HepG2 (cell line): Measurements from ENCODE around the gene COL4A2. TPM values are rescaled to one million over a fixed set of nuclear protein-coding genes. Genes with fewer than 3 reads are reported as not detected.

ENCODE experiments used
- ATAC-seq: fragments of 200-7000 bp; cut with Tn5 transposase; 3 replicates; pipeline ENCODE4 v1.9.1; 2020; ENCODE audit warnings: mild to moderate bottlenecking, moderate library complexity
- BruUV-seq: library from RNA; stranded (reverse); fragments of 400-500 nt; replicated peaks from 2 replicates; lab custom pipeline; 2021; lab: Mats Ljungman, UMichigan
- CTCF ChIA-PET: fragments of 300-600 bp; formaldehyde crosslinking; extraction: SDS; loops from one replicate; lab custom pipeline; 2021; ENCODE audit warnings: low total read pairs, inconsistent platforms, low intra/inter-chr PET ratio; lab: Yijun Ruan, JAX
- POLR2A ChIA-PET: fragments of 350-600 bp; sonication (Branson Sonifier 250); formaldehyde crosslinking; loops from one replicate; lab custom pipeline; 2020; ENCODE audit warnings: antibody characterized with exemption, inconsistent platforms; lab: Yijun Ruan, JAX
- DNase-seq: peaks from one replicate; pipeline ENCODE4 v3.0.0-alpha.2; 2015; ENCODE audit warnings: low spot score
- FAIRE-seq: peaks from 3 replicates; lab custom pipeline; 2011; peaks lifted over from hg19 to GRCh38; lab: Jason Lieb, UNC
- H2AFZ ChIP-seq: one replicate; pipeline ENCODE4 v1.6.1; 2011; ENCODE audit warnings: low read length, inconsistent platforms
- H3K27ac ChIP-seq: fragments of 300-600 bp; 3 replicates; pipeline ENCODE4 v1.8.0; 2011; ENCODE audit warnings: mixed run types, mild to moderate bottlenecking, mixed read lengths, low read length, inconsistent platforms; ENCODE audit not compliant: insufficient read depth; ENCODE audit errors: extremely low read length
- H3K27me3 ChIP-seq, 2 experiments: fragments of 200-600 bp in 1 of 2; 2 replicates in 1 of 2; 3 replicates in 1 of 2; pipeline versions ENCODE4 v1.6.0 to v1.8.0; 2011; ENCODE audit warnings: low read length in 2 of 2, mild to moderate bottlenecking in 2 of 2, moderate library complexity in 2 of 2, inconsistent platforms in 1 of 2; ENCODE audit not compliant: insufficient read depth in 2 of 2, control insufficient read depth in 1 of 2
- H3K36me3 ChIP-seq, 2 experiments: fragments of 200-600 bp in 1 of 2; replicated peaks in 1 of 2; 2 replicates in 1 of 2; 3 replicates in 1 of 2; pipeline versions ENCODE4 v1.5.1 to v1.8.0; 2011; ENCODE audit warnings: low read length in 2 of 2, inconsistent platforms in 1 of 2; ENCODE audit not compliant: insufficient read depth in 2 of 2, control insufficient read depth in 1 of 2
- H3K4me1 ChIP-seq: 2 replicates; pipeline ENCODE4 v1.5.1; 2012; ENCODE audit warnings: low read length, inconsistent platforms; ENCODE audit not compliant: insufficient read depth
- H3K4me2 ChIP-seq: 2 replicates; pipeline ENCODE4 v1.6.0; 2011; ENCODE audit warnings: low read depth, low read length, inconsistent platforms
- H3K4me3 ChIP-seq, 3 experiments: fragments of 200-600 bp in 1 of 3; sonication (generic), shearing (Covaris generic) in 1 of 3; replicated peaks in 1 of 3; 2 replicates each; pipeline ENCODE4 v1.5.1; 2011 to 2016; ENCODE audit warnings: low read length in 3 of 3, inconsistent platforms in 2 of 3, low read depth in 2 of 3, mild to moderate bottlenecking in 2 of 3, control low read depth in 1 of 3, mixed read lengths in 1 of 3; ENCODE audit not compliant: insufficient read depth in 1 of 3
- H3K79me2 ChIP-seq: one replicate; pipeline ENCODE4 v1.6.1; 2011; ENCODE audit warnings: low read length, inconsistent platforms; ENCODE audit not compliant: insufficient read depth
- H3K9ac ChIP-seq: 2 replicates; pipeline ENCODE4 v1.6.0; 2011; ENCODE audit warnings: mild to moderate bottlenecking, low read depth, low read length, inconsistent platforms; ENCODE audit not compliant: insufficient read depth
- H3K9me3 ChIP-seq: 2 replicates; pipeline ENCODE4 v1.5.1; 2012; ENCODE audit warnings: mild to moderate bottlenecking, low read length
- H4K20me1 ChIP-seq: 2 replicates; pipeline ENCODE4 v1.6.0; 2011; ENCODE audit warnings: inconsistent platforms, mild to moderate bottlenecking, low read length, moderate library complexity; ENCODE audit not compliant: insufficient read depth
- HMGXB4 ChIP-seq, 2 experiments: sonication (generic) in 1 of 2; formaldehyde crosslinking in 1 of 2; IDR thresholded peaks; 2 replicates each; pipeline versions ENCODE4 v1.4.0 to v1.6.1; 2018 to 2020; ENCODE audit warnings: missing genetic modification reagents in 2 of 2, borderline replicate concordance in 1 of 2, low read depth in 1 of 2, mild to moderate bottlenecking in 1 of 2, missing biosample characterization in 1 of 2
- HNRNPLL ChIP-seq: fragments of 200-400 bp; formaldehyde crosslinking; IDR thresholded peaks from 2 replicates; pipeline ENCODE4 v1.6.1; 2017; ENCODE audit warnings: mild to moderate bottlenecking, low read depth, low read length; ENCODE audit not compliant: poor library complexity, severe bottlenecking
- IRF2 ChIP-seq: IDR thresholded peaks from 2 replicates; pipeline ENCODE4 v1.6.1; 2018; ENCODE audit warnings: missing genetic modification reagents, missing compliant biosample characterization
- JUN ChIP-seq: sonication (generic); formaldehyde crosslinking; IDR thresholded peaks from 2 replicates; pipeline ENCODE4 v1.4.0; 2020; ENCODE audit warnings: mild to moderate bottlenecking, missing genetic modification reagents
- MAFG ChIP-seq: sonication (generic); formaldehyde crosslinking; IDR thresholded peaks from 2 replicates; pipeline ENCODE4 v1.5.1; 2020; ENCODE audit warnings: mild to moderate bottlenecking, missing genetic modification reagents
- MEIS2 ChIP-seq: sonication (generic); formaldehyde crosslinking; IDR thresholded peaks from 2 replicates; pipeline ENCODE4 v1.9.0; 2021; ENCODE audit warnings: mild to moderate bottlenecking, missing genetic modification reagents
- MXI1 ChIP-seq: IDR thresholded peaks from 3 replicates; pipeline ENCODE4 v1.6.1; 2012; ENCODE audit warnings: low read depth, low read length, inconsistent platforms, borderline replicate concordance
- NR2F2 ChIP-seq: IDR thresholded peaks from 2 replicates; pipeline ENCODE4 v1.6.1; 2012; ENCODE audit warnings: low read depth, inconsistent platforms, borderline replicate concordance
- ONECUT2 ChIP-seq: sonication (generic); formaldehyde crosslinking; IDR thresholded peaks from 2 replicates; pipeline ENCODE4 v1.4.0; 2020; ENCODE audit warnings: missing genetic modification reagents
- SMAD3 ChIP-seq: sonication (generic); formaldehyde crosslinking; IDR thresholded peaks from 2 replicates; pipeline ENCODE4 v1.4.0; 2020; ENCODE audit warnings: missing genetic modification reagents
- TBX3 ChIP-seq: fragments of 450-650 bp; IDR thresholded peaks from 2 replicates; pipeline ENCODE4 v1.6.1; 2017; ENCODE audit warnings: antibody characterized with exemption, mild to moderate bottlenecking, inconsistent platforms, borderline replicate concordance
- TCF7L2 ChIP-seq: IDR thresholded peaks from 2 replicates; pipeline ENCODE4 v1.6.1; 2011; ENCODE audit warnings: mild to moderate bottlenecking, low read depth, low read length, moderate library complexity
- TOPORS ChIP-seq: sonication (generic); formaldehyde crosslinking; IDR thresholded peaks from 2 replicates; pipeline ENCODE4 v1.8.0; 2023; ENCODE audit warnings: mild to moderate bottlenecking, missing genetic modification reagents
- ZNF205 ChIP-seq: IDR thresholded peaks from 2 replicates; pipeline ENCODE4 v1.6.1; 2018; ENCODE audit warnings: missing biosample characterization, missing genetic modification reagents
- ZNF468 ChIP-seq: sonication (generic); formaldehyde crosslinking; IDR thresholded peaks from 2 replicates; pipeline ENCODE4 v1.8.0; 2022; ENCODE audit warnings: mild to moderate bottlenecking, moderate library complexity, missing genetic modification reagents
- ZNF543 ChIP-seq: sonication (generic); formaldehyde crosslinking; IDR thresholded peaks from 2 replicates; pipeline ENCODE4 v1.4.0; 2020; ENCODE audit warnings: mild to moderate bottlenecking, missing genetic modification reagents
- ZNF609 ChIP-seq: sonication (generic); formaldehyde crosslinking; IDR thresholded peaks from 2 replicates; pipeline ENCODE4 v1.4.0; 2020; ENCODE audit warnings: mild to moderate bottlenecking, missing genetic modification reagents, borderline replicate concordance
- ZNF709 ChIP-seq: sonication (generic); formaldehyde crosslinking; IDR thresholded peaks from 2 replicates; pipeline ENCODE4 v1.5.0; 2020; ENCODE audit warnings: mild to moderate bottlenecking, missing genetic modification reagents
- ZSCAN5A ChIP-seq: sonication (generic); formaldehyde crosslinking; IDR thresholded peaks from 2 replicates; pipeline ENCODE4 v1.8.0; 2022; ENCODE audit warnings: mild to moderate bottlenecking, missing genetic modification reagents, borderline replicate concordance
- WGBS: methylation state at CpG from one replicate; pipeline ENCODE4 v1.1.6; 2017; ENCODE audit warnings: low lambda C conversion rate; 5-methylcytosine and 5-hydroxymethylcytosine counted together
- in situ Hi-C: cut with HindIII; loops from 2 replicates; pipeline ENCODE4 v1.10.0; 2017; ENCODE audit warnings: low pct_unique_long_range_greater_than_20kb; ENCODE audit not compliant: extremely low pct_ligation_motif_present
- intact Hi-C: fragments of 100-400 bp; cut with micrococcal nuclease; formaldehyde crosslinking; loops from one replicate; pipeline ENCODE4 v1.10.0; 2022; ENCODE audit not compliant: unreplicated experiment
- polyA plus RNA-seq, 8 experiments: library from polyadenylated mRNA; depleted of rRNA in 3 of 8; stranded (reverse) in 7 of 8; unstranded in 1 of 8; fragments of >200 nt; fragmentation: Illumina TruSeq in 4 of 8; extraction: Trizol in 4 of 8; gene quantifications; 2 replicates each; pipeline versions ENCODE4 v1.2.1 to v1.2.3, GENCODE V29; 2011 to 2016; ENCODE audit warnings: low read depth in 4 of 8, missing spikeins in 1 of 8, mixed read lengths in 1 of 8; ENCODE audit not compliant: insufficient read depth in 1 of 8
- total RNA-seq, 5 experiments: library from RNA; depleted of rRNA; stranded (reverse); fragments of >200 nt; fragmentation: Illumina TruSeq; extraction: Trizol; gene quantifications; 2 replicates each; pipeline ENCODE4 v1.2.3, GENCODE V29; 2016; ENCODE audit warnings: low read depth in 1 of 5

The COL4A2 gene
- total and polyA plus RNA-seq, 2 of the 13 experiments (the other 11 are each of a cell fraction or from before 2014, with no cell fraction given): 0.22 to 1.9 TPM

GRCh38 chr13:110290153-110290552 lies 16.9 kb upstream of the COL4A2 start:
- no peak overlapping the region for H3K9ac ChIP-seq
- H4K20me1 ChIP-seq: no peaks in the 10 kb centered on the region
- no peak overlapping the region for H3K4me3 ChIP-seq
- WGBS: 49% methylated on average over 10 of the region's 10 CpGs
- no peaks in the 10 kb centered on the region for H3K79me2 ChIP-seq
- no peak overlapping the region for H3K27ac ChIP-seq
- H3K27me3 ChIP-seq: peaks cover 4 to 47% of the 10 kb centered on the region in 2 experiments
- FAIRE-seq: no peak
- no peaks in the 10 kb centered on the region for H3K9me3 ChIP-seq
- no peak for DNase-seq
- no peak overlapping the region for H3K4me2 ChIP-seq
- H3K4me1 ChIP-seq: no peaks in the 10 kb centered on the region
- no peak for ATAC-seq
- intact Hi-C loops: no loop called here
- in situ Hi-C loops: no loop called here
- H3K36me3 ChIP-seq: no peaks in the 10 kb centered on the region
- no peak overlapping the region for H2AFZ ChIP-seq
- ChIA-PET CTCF (no interaction called here), POLR2A (no interaction called here)
- no TSS peak for BruUV-seq
- TF ChIP-seq ZNF709 (CRISPR knock-in tag) (no peak), ZNF609 (no peak), ZNF468 (CRISPR knock-in tag) (no peak), ONECUT2 (CRISPR knock-in tag) (no peak), TCF7L2 (no peak), MAFG (no peak), MXI1 (no peak), TBX3 (no peak), ZNF205 (CRISPR knock-in tag) (no peak), NR2F2 (no peak), SMAD3 (CRISPR knock-in tag) (no peak), HNRNPLL (no peak), ZNF543 (CRISPR knock-in tag) (no peak), HMGXB4 (CRISPR knock-in tag; IDR thresholded peaks at IDR 0.05; ENCODE audit: borderline replicate concordance in 1 of 2, low read depth in 1 of 2) (no peak), MEIS2 (CRISPR knock-in tag) (no peak), ZSCAN5A (CRISPR knock-in tag) (no peak), IRF2 (CRISPR knock-in tag) (no peak), TOPORS (no peak), JUN (no peak)
